Right lobe of liver (tissue), 4 donors: ENCODE measurements around the gene ZBED5.

Experiments used
- CTCF ChIP-seq, 4 donors: fragments of 200-600 bp in 3 of 4; fragments of 450-650 bp in 1 of 4; IDR thresholded peaks; one replicate each; pipeline versions ENCODE4 v1.5.1 to v1.8.0; 2016 to 2022; ENCODE audit warnings: antibody characterized with exemption in 4 of 4, mild to moderate bottlenecking in 2 of 4
- POLR2A ChIP-seq: fragments of 450-650 bp; IDR thresholded peaks from one replicate; pipeline ENCODE4 v1.6.1; 2017; ENCODE audit warnings: antibody characterized with exemption, mild to moderate bottlenecking
- donor health status: DM: no; HTN: no; CAD: no.
- donor health status: DM: no; HTN: no; CAD: no.
- donor health status: DM: no; HTN: yes; CAD: no.

- TF ChIP-seq POLR2A (no peak), CTCF (IDR thresholded peaks at IDR 0.05) (no peak)
These were observed 19.8 kb downstream of the ZBED5 start for GRCh38 chr11:10838083-10838482.
